Endothelial cell of umbilical vein (primary cell): ENCODE measurements around the gene UGT1A5.

Experiments
- FOS ChIP-seq: IDR thresholded peaks from 2 replicates; pipeline ENCODE4 v1.6.1; 2011; ENCODE audit warnings: mild to moderate bottlenecking, low read length, moderate library complexity, borderline replicate concordance; ENCODE audit not compliant: insufficient read depth
- MYC ChIP-seq: IDR thresholded peaks from one replicate; pipeline ENCODE4 v1.6.1; 2011; ENCODE audit warnings: mild to moderate bottlenecking, low read depth, low read length
- POLR2A ChIP-seq: IDR thresholded peaks from 2 replicates; pipeline ENCODE4 v1.6.1; 2012; ENCODE audit warnings: low read depth, mild to moderate bottlenecking, control low read depth, low read length
- POLR2AphosphoS5 ChIP-seq: IDR thresholded peaks from 2 replicates; pipeline ENCODE4 v1.6.1; 2012; ENCODE audit warnings: low read depth, mild to moderate bottlenecking, control low read depth, low read length, moderate library complexity; ENCODE audit not compliant: insufficient read depth
- TF ChIP-seq, protein P1 (sequence below), 2 donors: IDR thresholded peaks; 1 replicate in 1 of 2; 2 replicates in 1 of 2; pipeline ENCODE4 v1.5.1; 2011; ENCODE audit warnings: low read length in 2 of 2, mild to moderate bottlenecking in 2 of 2, moderate library complexity in 2 of 2, control low read depth in 1 of 2, inconsistent platforms in 1 of 2, low read depth in 1 of 2; ENCODE audit not compliant: insufficient read depth in 1 of 2; ENCODE audit errors: extremely low read depth in 1 of 2
- TF ChIP-seq, protein P2 (sequence below): IDR thresholded peaks from 2 replicates; pipeline ENCODE4 v1.6.1; 2011; ENCODE audit not compliant: insufficient read depth, insufficient read length

DNA sequence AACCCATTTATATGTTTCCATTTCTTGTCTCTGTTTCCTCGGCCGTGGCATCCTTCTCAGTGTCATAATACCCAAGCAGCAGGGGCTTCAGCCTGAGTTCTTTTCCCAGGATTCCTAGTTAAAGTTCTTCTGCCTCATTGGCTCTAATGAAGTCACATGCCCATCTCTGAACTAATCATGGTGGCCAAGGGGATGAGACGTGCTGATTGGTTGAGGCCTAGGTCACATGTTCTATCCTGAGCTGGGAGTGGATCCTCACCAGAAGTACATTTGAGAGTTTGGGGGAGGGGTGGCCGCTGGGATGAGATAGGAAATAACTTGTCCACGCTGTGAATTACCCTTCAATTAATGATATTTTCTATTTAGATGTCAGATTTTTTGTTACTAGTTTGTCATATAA lies 3.8 kb upstream of the UGT1A5 start:
- TF ChIP-seq, protein P1, sequence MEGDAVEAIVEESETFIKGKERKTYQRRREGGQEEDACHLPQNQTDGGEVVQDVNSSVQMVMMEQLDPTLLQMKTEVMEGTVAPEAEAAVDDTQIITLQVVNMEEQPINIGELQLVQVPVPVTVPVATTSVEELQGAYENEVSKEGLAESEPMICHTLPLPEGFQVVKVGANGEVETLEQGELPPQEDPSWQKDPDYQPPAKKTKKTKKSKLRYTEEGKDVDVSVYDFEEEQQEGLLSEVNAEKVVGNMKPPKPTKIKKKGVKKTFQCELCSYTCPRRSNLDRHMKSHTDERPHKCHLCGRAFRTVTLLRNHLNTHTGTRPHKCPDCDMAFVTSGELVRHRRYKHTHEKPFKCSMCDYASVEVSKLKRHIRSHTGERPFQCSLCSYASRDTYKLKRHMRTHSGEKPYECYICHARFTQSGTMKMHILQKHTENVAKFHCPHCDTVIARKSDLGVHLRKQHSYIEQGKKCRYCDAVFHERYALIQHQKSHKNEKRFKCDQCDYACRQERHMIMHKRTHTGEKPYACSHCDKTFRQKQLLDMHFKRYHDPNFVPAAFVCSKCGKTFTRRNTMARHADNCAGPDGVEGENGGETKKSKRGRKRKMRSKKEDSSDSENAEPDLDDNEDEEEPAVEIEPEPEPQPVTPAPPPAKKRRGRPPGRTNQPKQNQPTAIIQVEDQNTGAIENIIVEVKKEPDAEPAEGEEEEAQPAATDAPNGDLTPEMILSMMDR (IDR thresholded peaks at IDR 0.05; ENCODE audit: extremely low read depth in 1 of 2, insufficient read depth in 1 of 2, low read depth in 1 of 2, low read length in 2 of 2), result no peak
- no peak for TF ChIP-seq MYC
- TF ChIP-seq POLR2A, result no peak
- no peak for TF ChIP-seq POLR2AphosphoS5
- TF ChIP-seq FOS, result no peak
- TF ChIP-seq, protein P2, sequence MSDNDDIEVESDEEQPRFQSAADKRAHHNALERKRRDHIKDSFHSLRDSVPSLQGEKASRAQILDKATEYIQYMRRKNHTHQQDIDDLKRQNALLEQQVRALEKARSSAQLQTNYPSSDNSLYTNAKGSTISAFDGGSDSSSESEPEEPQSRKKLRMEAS, result no peak
